GM12801 (cell line): Measurements from ENCODE around the gene P4HA2.

Experiments used
- CTCF ChIP-seq: IDR thresholded peaks from one replicate; pipeline ENCODE4 v1.5.1; 2011; ENCODE audit warnings: control low read depth; ENCODE audit not compliant: insufficient read length; ENCODE audit errors: extremely low read depth

Gene P4HA2

GRCh38 chr5:132227485-132228240 is at the start of gene P4HA2:
Gene P4HA2, minus strand, starts transcription at chr5:132227853. Its CDS starts 9,227 bp downstream, at chr5:132218626.
- TF ChIP-seq CTCF, result no peak

GRCh38 chr5:132277256-132277655 is 49.6 kb upstream of the P4HA2 start:
- no peak for TF ChIP-seq CTCF

GRCh38 chr5:132275367-132276220 is 47.9 kb upstream of the P4HA2 start:
- TF ChIP-seq CTCF, result no peak

- no peak for TF ChIP-seq CTCF
These were observed 46.6 kb upstream of the P4HA2 start for GRCh38 chr5:132274050-132274792.

GRCh38 chr5:132273631-132274030 is 46.0 kb upstream of the P4HA2 start:
- no peak for TF ChIP-seq CTCF

- no peak for TF ChIP-seq CTCF
These were observed 44.9 kb upstream of the P4HA2 start for GRCh38 chr5:132272311-132273210.
